Cardiac septum (tissue), 1 donor: Measurements from ENCODE around the gene ZXDC. TPM values are rescaled to one million over a fixed set of nuclear protein-coding genes. Genes with fewer than 3 reads are reported as not detected.

Source experiments
- DNase-seq: peaks from one replicate; pipeline ENCODE4 v3.0.0-alpha.2; 2020; ENCODE audit warnings: low spot score
- intact Hi-C: fragments of 100-400 bp; cut with DNase I; formaldehyde crosslinking; loops from one replicate; pipeline ENCODE4 v1.14.0; 2022
- total RNA-seq: library from RNA; stranded (reverse); fragmentation: NEBNext Ultra II Directional; extraction: Animal tissue kit (Norgen Biotek cat#: 25700); gene quantifications from one replicate; pipeline ENCODE4 v1.2.1, GENCODE V29; 2021
- donor health status: DM: no; HTN: no; CAD: no.

Gene ZXDC
- total RNA-seq, 1 donor from 2014 or later: 22.0 TPM

- DNase-seq: no peak
- intact Hi-C loops: no loop called here
Measured at GRCh38 chr3:126445506-126445905, 30.2 kb downstream of the ZXDC start.

GRCh38 chr3:126442856-126443242 lies 32.8 kb downstream of the ZXDC start:
- intact Hi-C loops: no loop called here
- no peak for DNase-seq

- peak; percentile 74 for DNase-seq
- intact Hi-C loops: no loop called here
Measured at GRCh38 chr3:126442094-126442855, 33.4 kb downstream of the ZXDC start.

- intact Hi-C loops: no loop called here
- DNase-seq: no peak
Measured at GRCh38 chr3:126441256-126441880, 34.3 kb downstream of the ZXDC start.

GRCh38 chr3:126440709-126440995 lies 35.0 kb downstream of the ZXDC start:
- DNase-seq: no peak

GRCh38 chr3:126439968-126440708 lies 35.6 kb downstream of the ZXDC start:
- intact Hi-C loops: no loop called here
- DNase-seq: peak; percentile 68

More at GRCh38 chr3:126440709-126440995, 35.0 kb downstream of the ZXDC start:
- intact Hi-C loops: no loop called here

- no peak for DNase-seq
- intact Hi-C loops: no loop called here
Measured at GRCh38 chr3:126439346-126439967, 36.2 kb downstream of the ZXDC start.

GRCh38 chr3:126438746-126439145 lies 36.9 kb downstream of the ZXDC start:
- intact Hi-C loops: no loop called here
- peak; percentile 53 for DNase-seq

GRCh38 chr3:126438186-126438585 lies 37.5 kb downstream of the ZXDC start:
- DNase-seq: no peak
- intact Hi-C loops: no loop called here

GRCh38 chr3:126436826-126437717 lies 38.6 kb downstream of the ZXDC start:
- intact Hi-C loops: no loop called here

GRCh38 chr3:126435456-126436315 lies 40.0 kb downstream of the ZXDC start:
- no peak for DNase-seq
- intact Hi-C loops: no loop called here

More at GRCh38 chr3:126436826-126437717, 38.6 kb downstream of the ZXDC start:
- DNase-seq: peak; percentile 61

GRCh38 chr3:126434931-126435411 lies 40.7 kb downstream of the ZXDC start:
- intact Hi-C loops: loop anchor here (5.0 kb wide), 1 partner anchor 32 kb away; no protein-coding TSS in a partner anchor
- no peak for DNase-seq

- DNase-seq: no peak
- intact Hi-C loops: loop anchor here (5.0 kb wide), 1 partner anchor 33 kb away; no protein-coding TSS in a partner anchor
Measured at GRCh38 chr3:126434264-126434590, 41.5 kb downstream of the ZXDC start.

GRCh38 chr3:126433496-126434263 lies 42.0 kb downstream of the ZXDC start:
- intact Hi-C loops: loop anchor here (5.0 kb wide), 1 partner anchor 34 kb away; no protein-coding TSS in a partner anchor

GRCh38 chr3:126433105-126433430 lies 42.6 kb downstream of the ZXDC start:
- intact Hi-C loops: loop anchor here (5.0 kb wide), 1 partner anchor 34 kb away; no protein-coding TSS in a partner anchor
- peak; percentile 74 for DNase-seq

More at GRCh38 chr3:126433496-126434263, 42.0 kb downstream of the ZXDC start:
- DNase-seq: peak; percentile 88

GRCh38 chr3:126432361-126433104 lies 43.2 kb downstream of the ZXDC start:
- intact Hi-C loops: loop anchor here (5.0 kb wide), 1 partner anchor 35 kb away; no protein-coding TSS in a partner anchor
- DNase-seq: no peak
